Measurements from ENCODE around the gene APOO.
"Not testable (repeated sequence)": the region's sequence is repeated elsewhere in the genome, so short reads cannot be mapped to it uniquely, and the experiment has no call there.

Gene APOO

DNA sequence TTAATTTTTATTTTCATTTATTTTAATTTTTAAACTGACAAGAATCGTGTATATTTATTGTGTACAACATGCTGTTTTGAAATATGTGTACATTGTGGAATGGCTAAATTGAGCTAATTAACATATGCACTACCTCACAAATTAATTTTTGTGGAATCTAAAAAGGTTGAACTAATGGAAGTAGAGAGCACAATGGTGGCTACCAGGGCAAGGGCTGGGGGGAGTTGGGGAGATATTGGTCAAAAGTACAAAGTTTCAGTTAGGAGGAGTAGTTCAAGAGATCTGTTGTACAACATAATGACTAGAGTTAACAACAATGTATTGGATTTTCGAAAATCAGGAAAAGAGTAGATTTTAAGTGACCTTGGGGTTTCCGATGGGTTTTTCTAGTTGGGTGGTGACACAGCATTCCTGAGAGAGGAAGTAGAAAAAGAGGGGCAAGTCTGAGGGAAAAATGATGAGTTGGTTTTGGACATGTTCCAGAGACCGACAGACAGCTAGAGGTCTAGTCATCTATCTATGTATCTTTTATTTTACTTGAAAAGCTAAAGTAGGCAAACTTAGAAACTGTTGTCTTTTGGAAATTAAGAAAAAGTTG, 23.2 kb downstream of the APOO start:
- TF ChIP-seq, protein P1, sequence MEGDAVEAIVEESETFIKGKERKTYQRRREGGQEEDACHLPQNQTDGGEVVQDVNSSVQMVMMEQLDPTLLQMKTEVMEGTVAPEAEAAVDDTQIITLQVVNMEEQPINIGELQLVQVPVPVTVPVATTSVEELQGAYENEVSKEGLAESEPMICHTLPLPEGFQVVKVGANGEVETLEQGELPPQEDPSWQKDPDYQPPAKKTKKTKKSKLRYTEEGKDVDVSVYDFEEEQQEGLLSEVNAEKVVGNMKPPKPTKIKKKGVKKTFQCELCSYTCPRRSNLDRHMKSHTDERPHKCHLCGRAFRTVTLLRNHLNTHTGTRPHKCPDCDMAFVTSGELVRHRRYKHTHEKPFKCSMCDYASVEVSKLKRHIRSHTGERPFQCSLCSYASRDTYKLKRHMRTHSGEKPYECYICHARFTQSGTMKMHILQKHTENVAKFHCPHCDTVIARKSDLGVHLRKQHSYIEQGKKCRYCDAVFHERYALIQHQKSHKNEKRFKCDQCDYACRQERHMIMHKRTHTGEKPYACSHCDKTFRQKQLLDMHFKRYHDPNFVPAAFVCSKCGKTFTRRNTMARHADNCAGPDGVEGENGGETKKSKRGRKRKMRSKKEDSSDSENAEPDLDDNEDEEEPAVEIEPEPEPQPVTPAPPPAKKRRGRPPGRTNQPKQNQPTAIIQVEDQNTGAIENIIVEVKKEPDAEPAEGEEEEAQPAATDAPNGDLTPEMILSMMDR (conservative IDR thresholded peaks at IDR 0.05; ENCODE audit: low read depth, low read length), result no peak
- no peak for DNase-seq (ENCODE audit: low read depth)
- no peak overlapping the region for H3K4me3 ChIP-seq (ENCODE audit: low read length)

GRCh38 chrX:23883737-23884354, 23.9 kb downstream of the APOO start:
- no peak overlapping the region for H3K4me3 ChIP-seq (ENCODE audit: low read length)
- no peak for DNase-seq (ENCODE audit: low read depth)
- TF ChIP-seq, protein P1 (conservative IDR thresholded peaks at IDR 0.05; ENCODE audit: low read depth, low read length), result no peak

DNA sequence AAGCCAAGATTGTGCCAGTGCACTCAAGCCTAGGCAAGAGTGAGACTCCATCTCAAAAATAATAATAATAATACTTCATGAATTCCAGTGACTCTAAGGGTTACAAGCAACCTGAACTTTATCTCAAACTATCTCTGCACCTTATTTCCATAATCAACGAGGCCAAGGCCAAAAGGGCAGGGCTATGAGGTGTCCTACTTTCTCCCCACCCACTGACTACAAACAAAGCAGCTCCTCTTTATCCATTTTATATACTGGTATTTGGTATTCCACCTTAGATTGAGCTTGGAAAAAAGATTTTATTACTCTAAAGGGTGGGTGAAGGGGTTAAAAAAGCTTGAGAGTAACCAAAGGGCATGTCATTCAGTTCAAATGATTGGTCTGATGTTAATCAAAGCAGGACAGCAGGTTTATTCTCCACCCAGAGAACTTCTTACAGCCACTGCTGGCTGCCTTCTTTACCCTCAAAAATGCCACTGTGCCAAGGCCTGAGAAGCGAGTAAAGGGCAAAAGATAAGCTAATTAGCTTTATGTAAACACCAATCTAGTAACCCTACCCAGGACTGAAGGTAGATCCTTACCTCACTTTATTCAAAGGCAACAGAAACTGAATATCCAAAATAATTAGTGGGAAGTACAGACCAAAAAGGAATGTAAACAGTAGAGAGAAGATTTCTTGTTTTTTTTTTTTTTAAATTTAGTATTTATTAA, 28.2 kb downstream of the APOO start:
- DNase-seq (ENCODE audit: low read depth), result no peak
- TF ChIP-seq, protein P1 (conservative IDR thresholded peaks at IDR 0.05; ENCODE audit: low read depth, low read length), result no peak
- no peak overlapping the region for H3K4me3 ChIP-seq (ENCODE audit: low read length)

DNA sequence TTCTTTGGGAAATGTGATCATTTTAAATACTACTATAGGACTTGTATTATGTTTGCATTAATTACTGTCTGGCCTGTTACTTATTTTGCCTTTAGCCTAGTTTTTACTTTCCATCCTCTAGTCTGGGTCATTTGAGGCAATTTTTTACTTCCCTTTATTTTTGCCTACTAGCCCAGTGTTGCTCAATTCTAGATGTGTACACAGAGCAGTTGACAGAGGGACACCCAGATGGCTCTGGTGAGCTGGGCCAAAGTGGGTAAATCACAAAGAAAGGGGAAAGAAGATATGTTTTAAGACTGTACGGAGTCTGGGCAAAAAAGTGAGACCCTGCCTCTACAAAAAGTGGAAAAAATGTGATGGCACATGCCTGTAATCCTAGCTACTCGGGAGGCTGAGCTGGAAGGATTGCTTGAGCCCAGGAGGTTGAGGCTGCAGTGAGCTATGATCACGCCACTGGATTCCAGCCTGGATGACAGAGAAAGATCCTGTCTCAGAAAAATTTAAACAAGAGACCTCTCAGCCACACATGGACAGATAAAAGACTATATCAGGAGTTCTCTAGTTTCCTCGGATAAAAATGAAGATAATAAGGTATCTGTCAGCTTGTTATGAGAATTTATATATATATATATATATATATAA, 35.7 kb downstream of the APOO start:
- no peak overlapping the region for H3K4me3 ChIP-seq (ENCODE audit: low read length)
- no peak for DNase-seq (ENCODE audit: low read depth)
- TF ChIP-seq, protein P1 (conservative IDR thresholded peaks at IDR 0.05; ENCODE audit: low read depth, low read length), result no peak

GRCh38 chrX:23870041-23870440, 37.7 kb downstream of the APOO start:
- TF ChIP-seq, protein P1 (conservative IDR thresholded peaks at IDR 0.05; ENCODE audit: low read depth, low read length), result no peak
- no peak for DNase-seq (ENCODE audit: low read depth)
- no peak overlapping the region for H3K4me3 ChIP-seq (ENCODE audit: low read length)

GRCh38 chrX:23864742-23865326, 42.9 kb downstream of the APOO start:
- TF ChIP-seq, protein P1 (conservative IDR thresholded peaks at IDR 0.05; ENCODE audit: low read depth, low read length), result no peak
- H3K4me3 ChIP-seq (ENCODE audit: low read length), result no peak overlapping the region
- DNase-seq (ENCODE audit: low read depth), result no peak

DNA sequence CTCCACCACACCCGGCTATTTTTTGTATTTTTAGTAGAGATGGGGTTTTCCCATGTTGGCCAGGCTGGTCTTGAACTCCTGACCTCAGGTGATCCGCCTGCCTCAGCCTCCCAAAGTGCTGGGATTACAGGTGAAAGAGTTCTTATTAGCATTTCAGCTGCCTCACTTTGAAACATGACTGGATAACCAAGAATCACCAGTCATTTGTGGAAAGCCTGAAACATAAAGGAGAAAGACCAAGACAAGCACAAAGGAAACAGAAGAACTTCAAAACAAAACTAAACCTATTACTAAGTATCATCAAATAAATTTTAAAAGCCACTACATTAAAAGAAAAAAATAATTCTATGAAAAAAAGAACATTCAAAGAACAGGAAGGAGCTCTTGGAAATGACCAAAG, 45.8 kb downstream of the APOO start:
- DNase-seq (ENCODE audit: low read depth), result not testable (repeated sequence)

More for the DNA sequence above, 45.8 kb downstream of the APOO start:
- not testable (repeated sequence) for H3K4me3 ChIP-seq (ENCODE audit: low read length)

Data from retinal pigment epithelial cell (primary cell).